ENCODE measurements around the gene PRKACB.
"Not testable (repeated sequence)": the region's sequence is repeated elsewhere in the genome, so short reads cannot be mapped to it uniquely, and the experiment has no call there.

The PRKACB gene

DNA sequence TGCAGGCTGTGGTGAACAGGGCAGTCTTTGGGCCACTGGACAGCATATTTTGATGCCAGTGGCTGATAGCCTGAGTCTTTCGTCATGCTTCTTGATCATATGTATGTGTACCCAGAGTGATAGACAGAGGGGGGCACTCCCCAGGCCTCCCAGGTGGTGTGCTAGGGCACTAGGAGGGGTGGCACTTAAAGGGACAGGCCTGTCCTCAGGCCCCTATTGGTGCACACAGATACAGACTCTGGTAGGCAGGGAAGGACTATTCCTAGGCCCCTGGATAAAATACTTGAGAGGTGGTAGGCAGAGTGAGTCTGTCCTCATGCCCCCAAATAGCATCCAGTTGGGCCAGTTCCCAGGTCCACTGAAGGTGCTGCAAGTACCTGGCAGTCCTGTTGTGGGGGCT lies 80.8 kb downstream of the PRKACB start:
- DNase-seq = no peak

DNA sequence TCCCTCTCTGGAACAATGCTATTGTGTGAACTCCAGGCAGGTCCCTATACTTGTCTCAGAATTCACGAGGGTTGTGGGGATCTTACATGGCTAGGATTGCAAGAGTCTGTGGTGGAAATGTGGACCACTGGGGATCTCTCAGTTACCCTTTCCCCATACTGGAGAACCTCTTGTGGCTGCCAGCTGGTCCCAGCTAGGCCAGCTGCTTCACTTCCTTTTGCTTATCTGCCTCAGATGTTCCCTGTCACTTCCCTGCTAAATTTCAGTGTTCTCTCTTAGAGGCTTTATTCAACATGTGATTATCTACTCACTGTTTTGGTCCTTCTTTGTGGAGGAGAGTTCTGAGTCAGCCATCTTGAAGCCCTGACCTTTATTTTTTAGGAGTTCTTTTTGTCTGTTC lies 81.6 kb downstream of the PRKACB start:
- no peak for DNase-seq

DNA sequence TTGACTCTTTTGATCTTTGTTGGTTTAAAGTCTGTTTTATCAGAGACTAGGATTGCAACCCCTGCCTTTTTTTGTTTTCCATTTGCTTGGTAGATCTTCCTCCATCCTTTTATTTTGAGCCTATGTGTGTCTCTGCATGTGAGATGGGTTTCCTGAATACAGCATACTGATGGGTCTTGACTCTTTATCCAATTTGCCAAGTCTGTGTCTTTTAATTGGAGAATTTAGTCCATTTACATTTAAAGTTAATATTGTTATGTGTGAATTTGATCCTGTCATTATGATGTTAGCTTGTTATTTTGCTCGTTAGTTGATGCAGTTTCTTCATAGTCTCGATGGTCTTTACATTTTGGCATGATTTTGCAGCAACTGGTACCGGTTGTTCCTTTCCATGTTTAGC lies 88.6 kb downstream of the PRKACB start:
- not testable (repeated sequence) for DNase-seq

DNA sequence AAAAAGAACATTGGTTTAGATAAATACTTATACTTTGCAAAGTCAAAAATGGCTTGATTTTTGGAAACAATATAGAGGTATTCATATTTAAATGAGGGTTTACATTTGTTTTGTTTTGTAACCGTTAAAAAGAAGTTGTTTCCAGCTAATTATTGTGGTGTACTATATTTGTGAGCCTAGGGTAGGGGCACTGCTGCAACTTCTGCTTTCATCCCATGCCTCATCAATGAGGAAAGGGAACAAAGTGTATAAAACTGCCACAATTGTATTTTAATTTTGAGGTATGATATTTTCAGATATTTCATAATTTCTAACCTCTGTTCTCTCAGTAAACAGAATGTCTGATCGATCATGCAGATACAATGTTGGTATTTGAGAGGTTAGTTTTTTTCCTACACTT lies 92.2 kb downstream of the PRKACB start:
- DNase-seq = no peak

DNA sequence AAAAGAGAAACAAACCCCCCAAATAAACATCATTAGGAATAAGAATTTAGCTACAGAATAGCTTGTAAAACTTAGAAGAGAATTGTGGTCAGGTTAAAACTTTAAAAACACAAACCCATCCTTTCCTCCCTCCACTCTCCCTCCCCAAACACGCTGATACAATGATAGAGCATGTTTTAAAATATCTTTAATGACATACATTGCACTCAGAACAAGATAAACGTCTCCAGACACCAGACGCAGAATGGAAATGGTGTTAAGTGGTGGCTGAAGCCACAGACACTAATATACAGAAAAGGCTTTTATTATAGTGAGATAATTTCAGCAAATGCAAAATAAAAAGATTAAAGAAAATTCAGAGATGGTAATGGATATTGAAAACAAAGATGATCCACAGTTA lies 98.6 kb downstream of the PRKACB start:
- DNase-seq = no peak

DNA sequence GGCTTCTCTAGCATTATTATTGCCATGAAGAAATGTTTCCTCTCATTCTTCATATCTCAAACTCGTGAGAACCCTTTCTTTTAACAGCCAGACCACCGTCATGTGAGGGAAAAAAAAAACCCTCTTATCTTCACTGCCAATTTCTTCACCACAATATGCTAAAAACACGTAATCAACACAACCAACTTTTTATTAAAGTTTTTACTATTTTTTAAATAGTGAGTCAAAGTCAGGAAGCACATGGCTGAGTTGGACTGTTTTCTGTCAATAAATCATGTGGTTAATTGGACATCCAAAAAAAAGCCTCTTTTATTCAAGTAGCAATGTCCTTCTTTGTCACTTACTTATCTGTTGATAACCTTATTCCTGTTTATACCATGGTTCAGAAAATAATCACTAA lies 101.5 kb downstream of the PRKACB start:
- DNase-seq = no peak

DNA sequence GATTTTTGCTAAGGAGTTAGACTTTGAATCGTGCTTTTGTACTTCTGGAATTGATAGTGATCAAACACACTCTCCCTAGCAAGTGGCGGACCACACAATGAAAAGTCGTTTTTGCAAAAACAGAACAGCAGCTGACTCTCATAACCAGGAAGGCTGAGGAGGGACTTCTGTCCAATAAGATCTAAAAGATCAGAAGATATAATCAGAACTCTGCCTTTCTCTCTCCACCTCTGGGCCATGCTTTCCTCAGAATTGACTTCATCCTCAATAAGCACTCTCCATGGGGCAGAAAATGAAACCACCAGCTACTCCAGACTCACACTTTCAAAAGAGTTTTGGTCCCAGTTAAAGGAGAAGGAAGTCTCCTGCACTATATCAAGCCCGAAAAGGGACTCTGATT lies 102.1 kb downstream of the PRKACB start:
- DNase-seq = no peak

DNA sequence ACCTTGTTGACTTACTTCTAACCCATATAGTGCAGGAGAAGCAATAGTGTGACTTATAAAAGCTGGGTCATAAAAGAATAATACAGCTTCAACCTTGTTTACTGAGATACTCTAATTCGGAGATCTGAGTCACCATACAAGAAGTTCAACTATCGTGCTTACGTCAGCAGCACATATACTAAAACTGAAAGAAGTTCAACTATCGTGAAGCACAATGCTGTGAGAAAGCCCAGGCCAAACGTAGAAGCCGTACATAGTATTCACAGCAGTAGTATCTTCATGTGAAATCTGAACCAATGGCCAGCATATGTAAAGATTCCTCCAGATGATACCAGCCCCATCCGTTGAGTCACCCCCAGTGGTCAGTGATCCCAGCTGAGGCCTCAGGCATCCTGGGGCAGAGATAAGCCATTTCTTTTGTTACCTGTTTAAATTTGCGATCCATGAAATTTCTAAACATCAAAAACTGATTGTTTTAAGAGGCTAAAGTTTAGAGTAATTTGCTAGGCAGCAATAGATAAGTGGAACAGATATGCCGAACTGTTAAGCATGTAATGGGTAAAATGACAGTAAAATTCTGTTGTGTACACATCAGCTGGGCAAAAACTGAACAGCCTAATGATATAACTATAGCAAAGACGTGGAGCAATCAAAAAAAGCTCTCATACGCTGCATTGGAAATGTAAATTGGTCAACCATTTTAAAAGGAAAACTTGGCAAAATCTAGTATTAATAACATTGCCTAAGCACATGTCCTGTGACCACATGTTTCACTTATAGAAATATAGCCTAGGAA lies 103.6 kb downstream of the PRKACB start:
- DNase-seq = no peak

DNA sequence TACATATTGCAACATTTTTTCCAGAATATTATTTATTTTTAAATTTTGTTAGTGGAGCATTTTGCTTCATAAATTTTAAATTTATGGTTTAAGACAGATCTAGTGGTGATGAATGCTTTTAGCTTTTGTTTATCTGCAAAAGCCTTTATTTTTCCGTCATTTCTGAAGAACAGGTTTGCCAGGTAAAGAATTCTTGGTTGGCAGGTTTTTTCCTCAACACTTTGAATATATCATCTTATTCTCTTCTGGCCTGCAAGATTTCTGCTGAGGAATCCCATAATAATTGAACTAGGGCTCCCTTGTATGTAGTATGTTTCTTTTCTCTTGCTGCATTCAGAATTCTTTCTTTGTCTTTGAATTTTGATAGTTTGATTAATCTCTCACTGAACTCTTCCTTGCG lies 106.6 kb downstream of the PRKACB start:
- no peak for DNase-seq

DNA sequence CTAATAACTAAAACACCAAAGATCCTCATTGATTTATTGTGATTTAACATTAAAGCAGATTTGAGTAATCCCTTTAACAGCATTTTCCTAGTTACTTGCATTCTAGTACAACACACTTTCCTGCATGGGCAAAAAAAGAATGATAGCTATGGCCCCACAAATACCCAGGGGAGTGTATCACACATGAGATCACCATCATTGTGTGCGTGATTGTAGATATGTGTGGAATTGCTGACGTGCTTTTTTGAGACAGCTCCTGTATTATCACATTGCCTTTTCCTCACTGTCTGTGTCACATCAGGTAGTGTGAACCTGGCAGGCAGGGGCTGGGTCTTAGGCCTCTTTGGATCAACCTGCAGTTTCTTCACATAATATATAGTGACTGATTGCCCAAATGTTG lies 109.0 kb downstream of the PRKACB start:
- no peak for DNase-seq

DNA sequence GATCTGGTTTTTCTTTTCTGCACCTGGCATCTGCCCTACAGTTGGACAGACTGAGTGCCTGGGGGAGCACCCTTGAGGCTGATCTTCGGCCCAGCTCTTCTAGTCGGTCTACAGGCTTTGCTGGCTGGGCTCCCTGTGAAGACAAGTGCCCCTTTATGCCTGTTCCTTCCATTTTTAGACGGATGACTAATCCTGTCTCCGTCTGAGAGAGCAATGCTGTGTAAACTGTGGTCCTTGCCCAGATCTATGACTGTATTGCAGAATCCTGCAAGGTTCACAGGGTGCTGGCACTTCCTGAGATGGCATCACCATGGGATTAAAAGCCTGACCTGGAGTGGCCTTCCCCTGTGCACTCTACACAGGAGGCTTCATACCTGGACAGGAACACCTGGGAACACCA lies 109.8 kb downstream of the PRKACB start:
- no peak for DNase-seq

DNA sequence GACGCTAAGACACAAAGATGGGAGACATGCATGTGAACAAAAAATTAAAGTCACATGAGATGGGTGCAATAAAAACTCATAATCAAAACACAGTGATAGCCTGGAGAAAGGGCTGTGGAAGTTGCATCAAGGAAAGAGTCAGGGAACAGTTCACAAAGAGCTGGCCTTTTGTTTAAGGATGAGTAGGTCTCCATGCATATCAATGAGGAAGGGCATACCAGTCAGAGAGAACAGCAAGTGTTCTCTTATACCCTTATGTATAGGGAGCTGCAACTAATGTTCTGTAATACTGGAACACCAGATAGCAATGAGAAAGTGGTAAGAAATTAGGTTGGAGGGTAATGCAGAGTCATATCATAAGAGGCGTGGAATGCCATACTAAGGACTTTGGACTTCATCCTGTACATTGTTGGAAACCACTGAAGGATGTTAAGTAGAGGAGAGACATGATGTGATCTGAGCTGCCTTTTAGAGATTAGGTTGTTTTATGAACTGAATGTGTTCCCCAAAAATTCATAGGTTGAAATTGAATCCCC lies 110.7 kb downstream of the PRKACB start:
- DNase-seq = no peak

DNA sequence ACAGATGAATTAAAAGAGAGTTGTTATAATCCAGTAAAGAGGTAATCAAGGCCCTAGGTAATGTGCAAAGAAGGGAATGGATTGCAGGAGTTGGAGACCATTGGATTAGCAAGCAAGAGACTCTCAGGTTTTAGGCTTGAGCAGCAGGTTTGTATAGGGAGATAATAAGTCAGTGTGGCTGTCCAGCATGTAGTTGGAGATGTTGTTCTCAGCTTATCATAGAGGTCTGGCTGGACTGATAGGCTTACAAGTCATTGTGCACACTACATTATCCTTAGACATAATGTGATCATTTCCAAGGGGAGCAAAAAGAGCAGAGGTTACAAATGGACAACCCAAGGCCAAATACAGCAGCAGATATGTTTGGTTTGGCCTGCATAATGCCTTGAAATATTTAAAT lies 111.5 kb downstream of the PRKACB start:
- no peak for DNase-seq

DNA sequence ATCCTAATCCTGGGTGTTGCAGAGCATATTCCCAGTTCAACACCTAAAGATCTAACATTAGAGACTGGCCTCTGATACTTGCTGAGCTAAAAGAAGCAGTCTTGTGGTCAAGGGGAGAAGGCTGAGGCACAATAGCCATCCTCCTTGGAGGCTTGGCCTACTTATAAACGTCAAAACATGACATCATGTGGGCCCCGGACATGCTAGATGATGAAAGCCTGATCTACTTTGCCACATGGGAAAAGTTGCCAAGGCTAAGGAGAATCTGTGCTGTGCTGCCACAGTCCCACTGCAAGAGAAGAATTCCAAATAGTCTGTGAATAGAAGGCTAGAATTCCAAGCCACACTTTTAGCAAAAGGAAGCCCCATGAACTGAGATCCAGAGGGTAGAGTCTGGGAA lies 113.5 kb downstream of the PRKACB start:
- no peak for DNase-seq

DNA sequence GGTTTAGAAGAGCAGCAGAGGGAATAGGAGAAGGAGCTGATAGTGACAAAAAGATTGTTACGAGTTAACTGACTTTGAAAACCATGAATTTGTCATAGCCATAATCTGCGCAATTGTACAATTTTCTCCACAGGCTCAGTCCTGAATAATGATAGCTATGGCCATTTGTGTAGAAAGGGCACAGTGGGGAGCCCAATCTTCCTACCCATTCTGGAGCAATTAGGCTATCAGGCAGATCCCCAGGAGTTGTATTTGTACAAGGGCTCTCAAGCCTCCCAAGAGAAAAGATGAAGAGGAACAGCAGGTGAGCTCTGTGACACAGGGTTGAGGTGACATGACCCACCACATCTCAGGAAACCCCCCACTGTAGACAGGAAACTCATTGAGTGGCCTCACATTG lies 115.3 kb downstream of the PRKACB start:
- DNase-seq = no peak

DNA sequence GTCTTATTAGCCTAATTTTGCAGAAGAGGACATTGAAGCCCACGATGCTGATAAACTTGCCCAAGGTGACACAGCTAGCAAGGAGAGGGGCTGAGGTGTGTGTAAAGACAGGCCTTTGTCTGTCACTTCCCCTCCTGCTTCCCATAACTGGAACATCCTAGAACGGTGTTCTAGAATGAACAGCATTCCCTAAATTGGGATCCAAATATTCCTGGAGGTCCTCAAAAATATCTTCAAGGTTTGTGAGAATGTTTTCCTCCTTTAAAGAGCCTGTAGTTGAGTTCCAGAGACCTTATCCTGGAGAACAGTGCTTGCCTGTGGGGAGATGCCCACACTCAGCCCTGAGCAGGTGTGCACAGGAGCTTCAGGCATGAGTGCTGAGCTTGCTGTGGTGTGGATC lies 115.9 kb downstream of the PRKACB start:
- DNase-seq = no peak

DNA sequence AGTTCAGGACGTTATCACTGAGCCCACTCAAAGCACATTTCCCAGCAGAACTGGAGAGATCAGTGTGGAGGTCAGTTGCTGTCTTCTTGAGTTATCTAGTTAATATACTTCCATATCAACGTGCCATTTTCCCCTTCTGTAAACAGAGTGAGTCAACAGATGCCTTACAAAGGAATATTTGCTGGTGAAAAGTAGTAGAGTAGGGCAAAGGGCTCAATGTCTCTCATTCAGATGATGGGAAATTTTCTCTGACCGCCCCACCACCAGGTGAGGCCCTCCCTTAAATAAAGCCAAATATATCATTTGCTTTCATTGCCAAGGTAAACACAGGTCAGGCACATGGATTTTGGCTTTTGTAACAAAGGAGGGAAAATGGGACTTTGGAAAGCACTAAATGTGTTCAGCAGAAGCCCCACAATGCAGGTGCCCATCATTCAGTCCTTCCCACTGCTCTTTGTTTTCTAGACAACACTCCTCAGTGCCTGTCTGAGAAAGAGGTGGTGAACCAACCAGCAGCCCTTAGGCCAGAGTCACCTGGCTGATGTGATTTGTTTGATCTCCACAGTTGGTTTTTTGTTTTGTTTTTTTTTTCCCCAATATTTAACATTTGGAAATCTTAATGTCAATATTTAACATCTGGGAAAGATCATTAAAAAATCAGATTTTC lies 116.9 kb downstream of the PRKACB start:
- DNase-seq = peak; percentile 57

DNA sequence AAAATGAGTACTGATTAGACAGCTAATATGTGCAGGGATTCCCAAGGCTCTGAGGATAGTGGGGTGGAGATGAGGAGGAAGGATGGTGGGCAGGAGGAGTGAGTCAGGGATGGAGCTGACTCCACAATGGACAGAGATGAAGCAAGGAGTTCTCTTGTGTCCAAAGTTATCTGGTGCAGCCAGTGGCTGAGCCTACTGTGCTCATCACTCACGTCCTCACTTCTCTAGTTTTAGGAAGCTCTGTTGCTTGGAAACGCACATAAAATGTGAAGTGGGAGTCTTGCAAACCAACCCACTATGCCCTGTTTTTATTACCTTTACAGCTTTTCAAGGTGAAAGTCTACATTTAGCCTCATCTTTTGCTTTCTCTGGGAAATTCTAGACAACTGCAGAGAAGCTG lies 120.9 kb downstream of the PRKACB start:
- no peak for DNase-seq

DNA sequence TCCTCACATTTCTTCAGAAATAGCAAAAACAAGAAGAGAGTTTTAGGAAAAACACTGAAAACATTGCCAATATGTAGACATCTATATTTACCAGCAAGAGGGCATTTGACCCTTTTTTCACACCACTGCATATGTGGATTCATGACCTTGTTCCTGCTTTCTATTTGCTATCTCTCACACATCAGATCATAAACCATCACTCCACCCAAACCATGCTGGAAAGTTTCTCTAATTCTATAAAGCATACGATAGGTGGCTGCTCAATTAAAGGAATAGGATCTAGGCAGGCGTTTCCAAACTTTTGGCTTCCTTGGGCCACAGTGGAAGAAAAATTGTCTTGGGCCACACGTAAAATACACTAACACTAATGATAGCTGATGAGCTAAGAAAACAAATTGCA lies 121.8 kb downstream of the PRKACB start:
- no peak for DNase-seq

DNA sequence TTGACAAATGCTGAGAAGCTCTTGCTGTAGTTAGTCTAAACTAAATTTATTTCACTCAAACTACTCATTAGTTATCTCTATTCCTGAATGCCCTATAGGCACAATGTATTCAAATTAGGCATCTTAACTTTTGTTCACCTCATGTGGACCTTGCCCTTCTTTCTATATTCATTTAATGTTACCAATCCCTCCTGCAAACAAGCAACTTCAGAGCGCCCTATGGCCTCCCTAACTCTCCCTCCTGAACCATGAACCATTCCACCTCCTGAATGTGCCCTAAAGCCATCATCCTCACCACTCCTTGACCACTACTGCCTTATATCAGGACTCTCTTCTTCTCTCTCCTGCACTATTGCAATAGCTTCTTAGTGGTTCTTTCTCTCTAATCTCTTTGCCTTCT lies 122.7 kb downstream of the PRKACB start:
- no peak for DNase-seq

DNA sequence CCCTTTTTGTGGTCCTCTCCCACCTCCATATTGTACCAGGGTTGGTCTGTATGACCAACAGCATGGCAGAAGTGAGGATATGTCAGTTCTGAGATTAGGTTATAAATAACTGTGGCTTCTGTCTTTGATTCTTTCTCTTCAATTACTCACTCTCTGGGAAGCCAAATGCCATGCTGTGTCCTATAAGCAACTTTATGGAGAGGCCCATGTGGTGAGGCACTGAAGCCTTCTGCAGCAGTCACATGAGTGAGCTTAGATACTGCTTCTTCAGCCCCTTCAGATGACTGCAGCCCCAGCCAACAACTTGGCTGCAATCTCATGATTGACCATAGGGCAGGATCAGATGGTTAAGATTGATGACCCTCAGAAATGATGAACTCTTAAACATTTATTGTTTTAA lies 123.4 kb downstream of the PRKACB start:
- no peak for DNase-seq

DNA sequence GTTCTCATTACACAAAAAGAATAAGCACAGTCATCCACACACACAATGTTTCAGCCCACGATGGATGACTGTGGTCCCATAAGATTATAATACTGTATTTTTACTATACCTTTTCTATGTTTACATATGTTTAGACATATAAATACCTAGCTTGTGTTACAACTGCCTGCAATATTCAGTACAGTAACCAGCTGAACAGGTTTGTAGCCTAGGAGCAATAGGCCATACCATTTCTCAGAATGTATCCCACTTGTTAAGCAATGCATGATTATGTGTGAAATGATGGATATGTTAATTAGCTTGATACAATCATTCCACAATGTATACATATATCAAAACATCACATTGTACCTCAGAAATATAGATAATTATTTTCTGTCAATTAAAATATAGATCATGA lies 124.3 kb downstream of the PRKACB start:
- no peak for DNase-seq

DNA sequence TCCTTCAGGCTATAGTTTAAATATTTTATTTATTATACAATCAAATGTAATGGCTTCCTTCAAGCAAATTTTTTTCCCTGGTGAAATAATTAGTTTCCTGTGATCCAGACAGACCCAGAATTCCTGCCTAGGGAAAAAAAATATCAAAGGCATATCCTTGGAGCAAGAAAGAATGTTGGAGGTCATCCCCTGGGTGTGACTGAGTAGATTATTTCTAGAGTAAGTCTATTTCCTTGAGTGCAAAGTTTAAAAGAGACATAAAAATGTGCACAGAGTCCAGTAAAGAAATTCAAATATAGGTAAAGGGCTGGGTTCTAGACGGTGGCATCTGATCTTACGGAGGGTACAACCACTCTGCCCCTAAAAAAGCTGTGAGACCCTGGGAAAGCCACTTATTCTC lies 125.2 kb downstream of the PRKACB start:
- no peak for DNase-seq

DNA sequence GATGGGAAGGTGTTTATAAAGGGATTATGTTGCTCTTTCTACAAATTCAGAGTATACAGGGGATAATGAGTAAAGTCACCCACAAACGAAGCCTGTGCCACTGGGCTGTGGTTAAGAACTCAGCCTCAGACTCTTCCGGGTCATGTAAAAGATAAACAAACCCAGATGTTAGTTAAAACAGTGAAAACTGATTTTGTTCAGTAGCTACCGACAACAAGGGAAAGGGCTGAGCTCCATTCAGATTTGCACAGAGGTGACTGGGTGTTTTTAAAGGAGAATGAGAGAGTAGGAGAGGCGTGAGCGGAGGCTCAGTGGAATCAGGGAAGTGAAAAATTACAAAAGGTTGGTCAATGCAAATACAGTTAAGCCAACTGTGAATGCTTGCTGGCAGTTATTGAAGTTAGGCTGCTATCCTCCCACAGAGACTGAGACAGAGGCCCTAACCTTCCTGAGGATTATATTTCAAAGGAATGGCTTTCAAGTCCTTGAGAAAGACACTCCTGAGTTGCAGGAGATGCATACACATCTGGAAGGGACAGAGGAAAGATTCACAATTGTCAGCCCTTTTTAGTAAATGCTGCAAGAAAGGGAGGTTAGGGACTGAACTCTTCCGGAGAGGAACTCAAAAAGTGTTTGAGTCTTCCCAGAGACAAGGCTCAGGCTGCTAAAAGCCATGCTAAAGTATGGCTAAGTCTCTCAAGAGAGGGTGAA lies 127.5 kb downstream of the PRKACB start:
- no peak for DNase-seq

All from NCI-H1105 treated with DMSO at 0.1 percent for 48 hours (cell line).